Uterus (tissue), 4 donors: Measurements from ENCODE around the gene MSH2. TPM values are rescaled to one million over a fixed set of nuclear protein-coding genes. Genes with fewer than 3 reads are reported as not detected.

ENCODE experiments used
- DNase-seq, 2 donors: peaks; one replicate each; pipeline ENCODE4 v3.0.0-alpha.2; 2019 to 2020
- H3K27ac ChIP-seq, 2 donors: fragments of 200-600 bp; sonication (generic); 1 replicate in 1 of 2; 2 replicates in 1 of 2; pipeline ENCODE4 v1.5.1; 2016 to 2018
- H3K27me3 ChIP-seq, 2 donors: fragments of 200-600 bp; sonication (generic); one replicate each; pipeline ENCODE4 v1.5.1; 2018 to 2019; ENCODE audit warnings: control low read depth in 1 of 2
- H3K36me3 ChIP-seq, 2 donors: fragments of 200-600 bp; sonication (generic); one replicate each; pipeline ENCODE4 v1.5.1; 2019; ENCODE audit warnings: control low read depth in 1 of 2
- H3K4me1 ChIP-seq, 2 donors: fragments of 200-600 bp; sonication (generic); one replicate each; pipeline ENCODE4 v1.5.1; 2018 to 2019; ENCODE audit warnings: control low read depth in 1 of 2
- H3K4me3 ChIP-seq, 2 donors: fragments of 200-600 bp; sonication (generic); 1 replicate in 1 of 2; 2 replicates in 1 of 2; pipeline ENCODE4 v1.5.1; 2018 to 2019; ENCODE audit warnings: mild to moderate bottlenecking in 1 of 2
- H3K9me3 ChIP-seq, 2 donors: fragments of 200-600 bp; sonication (generic); one replicate each; pipeline ENCODE4 v1.5.1; 2019; ENCODE audit warnings: control low read depth in 1 of 2
- CTCF ChIP-seq, 4 experiments: fragments of 200-600 bp in 2 of 4; fragments of 450-650 bp in 2 of 4; sonication (generic) in 2 of 4; IDR thresholded peaks; one replicate each; pipeline ENCODE4 v1.5.1; 2016 to 2019; ENCODE audit warnings: antibody characterized with exemption in 4 of 4, mild to moderate bottlenecking in 2 of 4, moderate library complexity in 1 of 4
- POLR2A ChIP-seq, 2 donors: fragments of 450-650 bp; IDR thresholded peaks; one replicate each; pipeline ENCODE4 v1.6.1; 2016; ENCODE audit warnings: antibody characterized with exemption in 2 of 2, mild to moderate bottlenecking in 1 of 2, moderate library complexity in 1 of 2
- intact Hi-C: fragments of 100-400 bp; cut with DNase I; formaldehyde crosslinking; loops from one replicate; pipeline ENCODE4 v1.15.1; 2023; ENCODE audit warnings: low total_unique reads
- total RNA-seq, 4 donors: library from RNA; depleted of rRNA in 3 of 4; stranded (reverse); fragments of >200 nt in 3 of 4; gene quantifications; one replicate each; pipeline versions ENCODE4 v1.1.0 to v1.2.4, GENCODE V29; 2014 to 2023
- donor health status: DM: yes; HTN: yes; CAD: no.

The MSH2 gene
- total RNA-seq, 4 donors from 2014 or later: 13.5 to 76.7 (median 24.6) TPM

- peak; percentile 32 to 34 for DNase-seq
- peak overlapping the region in 1 of 2 donors; percentile 64 for H3K27ac ChIP-seq
Measured at GRCh38 chr2:47520825-47521665, 118.1 kb downstream of the MSH2 start.

GRCh38 chr2:47521666-47522285, 118.8 kb downstream of the MSH2 start:
- H3K27me3 ChIP-seq: no peaks in the 10 kb centered on the region

More at GRCh38 chr2:47520825-47521665, 118.1 kb downstream of the MSH2 start:
- Histone ChIP-seq H3K4me3 (peak overlapping the region; percentile 20 to 39), H3K36me3 (no peaks in the 10 kb centered on the region), H3K4me1 (peaks cover 0 to 3% of the 10 kb centered on the region in 2 donors), H3K9me3 (no peaks in the 10 kb centered on the region), H3K27me3 (no peaks in the 10 kb centered on the region)
- intact Hi-C loops: no loop called here
- TF ChIP-seq CTCF (IDR thresholded peaks at IDR 0.05): peak in 1 of 4 experiments; percentile 12
- no peak for TF ChIP-seq POLR2A (IDR thresholded peaks at IDR 0.05)

GRCh38 chr2:47525167-47525566, 122.2 kb downstream of the MSH2 start:
- intact Hi-C loops: no loop called here
- no peak for TF ChIP-seq POLR2A (IDR thresholded peaks at IDR 0.05)
- no peak for DNase-seq
- no peak overlapping the region for H3K27ac ChIP-seq
- no peaks in the 10 kb centered on the region for H3K9me3 ChIP-seq
- H3K4me3 ChIP-seq: no peak overlapping the region
- H3K4me1 ChIP-seq: peaks cover 0 to 3% of the 10 kb centered on the region in 2 donors
- H3K36me3 ChIP-seq: no peaks in the 10 kb centered on the region
- H3K27me3 ChIP-seq: no peaks in the 10 kb centered on the region

More at GRCh38 chr2:47521666-47522285, 118.8 kb downstream of the MSH2 start:
- peak overlapping the region in 1 of 2 donors; percentile 39 for H3K4me3 ChIP-seq
- intact Hi-C loops: no loop called here
- H3K27ac ChIP-seq: peak overlapping the region in 1 of 2 donors; percentile 64
- no peaks in the 10 kb centered on the region for H3K36me3 ChIP-seq
- DNase-seq: no peak
- no peak for TF ChIP-seq CTCF (IDR thresholded peaks at IDR 0.05)
- peaks cover 0 to 3% of the 10 kb centered on the region in 2 donors for H3K4me1 ChIP-seq
- no peaks in the 10 kb centered on the region for H3K9me3 ChIP-seq

GRCh38 chr2:47528455-47528854, 125.5 kb downstream of the MSH2 start:
- Histone ChIP-seq H3K4me3 (no peak overlapping the region), H3K4me1 (no peaks in the 10 kb centered on the region), H3K27ac (no peak overlapping the region), H3K27me3 (no peaks in the 10 kb centered on the region), H3K36me3 (no peaks in the 10 kb centered on the region), H3K9me3 (no peaks in the 10 kb centered on the region)
- no peak for TF ChIP-seq CTCF (IDR thresholded peaks at IDR 0.05)
- TF ChIP-seq POLR2A (IDR thresholded peaks at IDR 0.05): no peak
- intact Hi-C loops: no loop called here
- no peak for DNase-seq

- no peak overlapping the region for H3K27ac ChIP-seq
- H3K27me3 ChIP-seq: no peaks in the 10 kb centered on the region
- H3K4me1 ChIP-seq: no peaks in the 10 kb centered on the region
- intact Hi-C loops: no loop called here
- H3K9me3 ChIP-seq: no peaks in the 10 kb centered on the region
- DNase-seq: no peak
- H3K4me3 ChIP-seq: no peak overlapping the region
- TF ChIP-seq CTCF (IDR thresholded peaks at IDR 0.05): no peak
- TF ChIP-seq POLR2A (IDR thresholded peaks at IDR 0.05): no peak
- no peaks in the 10 kb centered on the region for H3K36me3 ChIP-seq
Measured at GRCh38 chr2:47528874-47529273, 125.9 kb downstream of the MSH2 start.
